HCT116 (cell line): ENCODE measurements around the gene PTPN23. TPM values are rescaled to one million over a fixed set of nuclear protein-coding genes. Genes with fewer than 3 reads are reported as not detected.

Experiments used
- ATAC-seq: fragments of 200-7000 bp; cut with Tn5 transposase; 2 replicates; pipeline ENCODE4 v1.9.1; 2020; ENCODE audit warnings: mild to moderate bottlenecking, moderate library complexity
- BruUV-seq: library from RNA; stranded (reverse); fragments of 400-500 nt; replicated peaks from 2 replicates; lab custom pipeline; 2021; lab: Mats Ljungman, UMichigan
- CTCF ChIA-PET: fragments of 300-600 bp; sonication (Branson Sonifier 250); formaldehyde crosslinking; loops from one replicate; lab custom pipeline; 2021; ENCODE audit warnings: antibody characterized with exemption; lab: Charles Lee
- POLR2A ChIA-PET: fragments of 300-600, 350-600 bp; sonication (Branson Sonifier 250); formaldehyde crosslinking; loops from one replicate; lab custom pipeline; 2021; ENCODE audit warnings: antibody characterized with exemption; lab: Charles Lee
- RAD21 ChIA-PET, 2 experiments: fragments of 300-600 bp; sonication (Branson Sonifier 250); formaldehyde crosslinking; loops; one replicate each; lab custom pipeline; 2023; ENCODE audit warnings: low total read pairs in 2 of 2; ENCODE audit not compliant: uncharacterized antibody in 2 of 2, unreplicated experiment in 2 of 2, low non-redundant PET in 1 of 2; lab: Charles Lee
- DNase-seq: peaks from one replicate; pipeline ENCODE4 v3.0.0-alpha.2; 2010; ENCODE audit warnings: low read depth, low spot score
- H2AFZ ChIP-seq: fragments of 200-600 bp; shearing (Covaris generic), sonication (generic); 2 replicates; pipeline ENCODE4 v1.6.1; 2017; ENCODE audit warnings: low read depth, mixed run types, mixed read lengths, antibody characterized with exemption, low read length; ENCODE audit not compliant: poor library complexity, severe bottlenecking
- H3K27ac ChIP-seq: 2 replicates; pipeline ENCODE4 v1.5.1; 2012; ENCODE audit warnings: low read depth, low read length
- H3K27me3 ChIP-seq: fragments of 200-600 bp; sonication (generic); 2 replicates; pipeline ENCODE4 v1.6.1; 2016; ENCODE audit warnings: mixed run types, low read length, mixed read lengths; ENCODE audit not compliant: insufficient read depth
- H3K36me3 ChIP-seq, 2 experiments: fragments of 200-500 bp in 1 of 2; fragments of 200-600 bp in 1 of 2; sonication (Bioruptor generic) in 1 of 2; sonication (generic) in 1 of 2; 2 replicates each; pipeline versions ENCODE4 v1.5.1 to v1.6.1; 2014 to 2016; ENCODE audit warnings: low read length in 2 of 2, inconsistent platforms in 1 of 2, mixed read lengths in 1 of 2, mixed run types in 1 of 2; ENCODE audit not compliant: insufficient read depth in 2 of 2, control insufficient read depth in 1 of 2
- H3K4me1 ChIP-seq, 2 experiments: fragments of 200-600 bp in 1 of 2; sonication (generic) in 1 of 2; 2 replicates each; pipeline versions ENCODE4 v1.5.1 to v1.6.1; 2012 to 2017; ENCODE audit warnings: low read length in 2 of 2, inconsistent platforms in 1 of 2, mild to moderate bottlenecking in 1 of 2, mixed read lengths in 1 of 2, mixed run types in 1 of 2, moderate library complexity in 1 of 2; ENCODE audit not compliant: insufficient read depth in 2 of 2, control insufficient read depth in 1 of 2
- H3K4me2 ChIP-seq: fragments of 200-600 bp; sonication (generic); 2 replicates; pipeline ENCODE4 v1.6.1; 2017; ENCODE audit warnings: mixed run types, low read length, mixed read lengths
- H3K4me3 ChIP-seq, 2 experiments: fragments of 200-600 bp in 1 of 2; sonication (generic) in 1 of 2; replicated peaks in 1 of 2; 2 replicates each; pipeline ENCODE4 v1.5.1; 2011 to 2016; ENCODE audit warnings: low read length in 2 of 2, control low read depth in 1 of 2, low read depth in 1 of 2, mild to moderate bottlenecking in 1 of 2, mixed read lengths in 1 of 2, mixed run types in 1 of 2
- H3K79me2 ChIP-seq: fragments of 200-600 bp; sonication (generic); 2 replicates; pipeline ENCODE4 v1.6.1; 2017; ENCODE audit warnings: mild to moderate bottlenecking, mixed run types, low read length, moderate library complexity, mixed read lengths; ENCODE audit not compliant: insufficient read depth
- H3K9ac ChIP-seq: fragments of 200-600 bp; sonication (generic); 2 replicates; pipeline ENCODE4 v1.6.1; 2016; ENCODE audit warnings: low read length, mixed read lengths
- H3K9me2 ChIP-seq: fragments of 200-600 bp; sonication (generic), shearing (Covaris generic); 2 replicates; pipeline ENCODE4 v1.6.1; 2017; ENCODE audit warnings: mixed run types, mild to moderate bottlenecking, moderate library complexity; ENCODE audit not compliant: insufficient read depth
- H3K9me3 ChIP-seq, 2 experiments: fragments of 200-500 bp in 1 of 2; fragments of 200-600 bp in 1 of 2; sonication (Bioruptor generic) in 1 of 2; sonication (generic) in 1 of 2; 2 replicates each; pipeline ENCODE4 v1.6.1; 2014 to 2017; ENCODE audit warnings: low read length in 2 of 2, mixed read lengths in 2 of 2, inconsistent platforms in 1 of 2, low read depth in 1 of 2, mild to moderate bottlenecking in 1 of 2, mixed run types in 1 of 2, moderate library complexity in 1 of 2; ENCODE audit not compliant: control insufficient read depth in 1 of 2, insufficient read depth in 1 of 2
- H4K20me1 ChIP-seq: fragments of 200-600 bp; sonication (generic), shearing (Covaris generic); 2 replicates; pipeline ENCODE4 v1.6.1; 2017; ENCODE audit warnings: mixed run types, mild to moderate bottlenecking, moderate library complexity; ENCODE audit not compliant: insufficient read depth
- ATF3 ChIP-seq: IDR thresholded peaks from 2 replicates; pipeline ENCODE4 v1.6.1; 2012
- EGR1 ChIP-seq: IDR thresholded peaks from 2 replicates; pipeline ENCODE4 v1.6.1; 2012; ENCODE audit warnings: low read depth
- EZH2 ChIP-seq: fragments of 200-600 bp; sonication (generic); IDR thresholded peaks from 2 replicates; pipeline ENCODE4 v1.6.1; 2017; ENCODE audit warnings: antibody characterized with exemption, mixed run types
- JUND ChIP-seq: IDR thresholded peaks from 2 replicates; pipeline ENCODE4 v1.6.1; 2012
- POLR2A ChIP-seq: IDR thresholded peaks from 2 replicates; pipeline ENCODE4 v1.7.0; 2011; ENCODE audit warnings: borderline replicate concordance; ENCODE audit not compliant: insufficient read depth, insufficient read length; ENCODE audit errors: extremely low read depth
- POLR2AphosphoS5 ChIP-seq: IDR thresholded peaks from 2 replicates; pipeline ENCODE4 v1.6.1; 2011; ENCODE audit warnings: mild to moderate bottlenecking, low read depth, low read length, moderate library complexity
- SIN3A ChIP-seq: IDR thresholded peaks from 2 replicates; pipeline ENCODE4 v1.6.1; 2012; ENCODE audit warnings: low read depth
- SP1 ChIP-seq: IDR thresholded peaks from 2 replicates; pipeline ENCODE4 v1.6.1; 2012; ENCODE audit warnings: low read depth
- TCF7L2 ChIP-seq: IDR thresholded peaks from 2 replicates; pipeline ENCODE4 v1.7.0; 2011; ENCODE audit warnings: borderline replicate concordance, inconsistent platforms; ENCODE audit not compliant: insufficient read depth, insufficient read length; ENCODE audit errors: extremely low read depth
- ZFX ChIP-seq: fragments of 450-650 bp; IDR thresholded peaks from 2 replicates; pipeline ENCODE4 v1.6.1; 2017
- ZNF274 ChIP-seq: fragments of 200-500 bp; sonication (Bioruptor generic); IDR thresholded peaks from 2 replicates; pipeline ENCODE4 v1.6.1; 2014; ENCODE audit warnings: mild to moderate bottlenecking, low read depth, low read length, inconsistent platforms
- intact Hi-C: fragments of 100-400 bp; cut with micrococcal nuclease; formaldehyde crosslinking; loops from 2 replicates; pipeline ENCODE4 v1.10.0; 2022
- total RNA-seq: library from RNA; stranded (reverse); gene quantifications from one replicate; pipeline ENCODE4 v1.2.1, GENCODE V29; 2021; ENCODE audit not compliant: unreplicated experiment
- TF ChIP-seq, protein P1 (sequence below), 3 experiments: fragments of 200-600 bp in 1 of 3; sonication (generic) in 1 of 3; IDR thresholded peaks in 2 of 3; conservative IDR thresholded peaks in 1 of 3; 2 replicates each; pipeline ENCODE4 v1.5.1; 2012 to 2017; ENCODE audit warnings: low read depth in 2 of 3, low read length in 2 of 3, antibody characterized with exemption in 1 of 3, borderline replicate concordance in 1 of 3, control low read depth in 1 of 3, mild to moderate bottlenecking in 1 of 3, mixed read lengths in 1 of 3, mixed run types in 1 of 3, moderate library complexity in 1 of 3; ENCODE audit not compliant: insufficient read depth in 1 of 3

PTPN23 gene
- total RNA-seq, 1 experiment from 2014 or later: 56.5 TPM

GRCh38 chr3:47407237-47407636 lies 26.4 kb downstream of the PTPN23 start:
- DNase-seq: no peak
- CTCF ChIA-PET: no interaction called here
- no peak overlapping the region for H2AFZ ChIP-seq
- BruUV-seq: no TSS peak
- intact Hi-C loops: no loop called here
- no peak overlapping the region for H3K9ac ChIP-seq
- H3K27ac ChIP-seq: no peak overlapping the region
- peaks cover 3 to 4% of the 10 kb centered on the region in 2 experiments; a peak in 3 of 4 replicates for H3K36me3 ChIP-seq
- peaks cover 0 to 2% of the 10 kb centered on the region in 2 experiments; a peak in 2 of 4 replicates for H3K4me1 ChIP-seq
- no peak overlapping the region for H3K4me3 ChIP-seq
- H3K27me3 ChIP-seq: no peaks in the 10 kb centered on the region
- POLR2A ChIA-PET: no interaction called here
- RAD21 ChIA-PET: no interaction called here
- H3K4me2 ChIP-seq: no peak overlapping the region
- H3K9me3 ChIP-seq: no peaks in the 10 kb centered on the region
- TF ChIP-seq EGR1 (no peak), ZFX (no peak)
- H4K20me1 ChIP-seq: no peaks in the 10 kb centered on the region
- H3K9me2 ChIP-seq: no peaks in the 10 kb centered on the region
- ATAC-seq: no peak
- H3K79me2 ChIP-seq: peaks cover 13% of the 10 kb centered on the region; the same call in 1 of the 2 replicates

DNA sequence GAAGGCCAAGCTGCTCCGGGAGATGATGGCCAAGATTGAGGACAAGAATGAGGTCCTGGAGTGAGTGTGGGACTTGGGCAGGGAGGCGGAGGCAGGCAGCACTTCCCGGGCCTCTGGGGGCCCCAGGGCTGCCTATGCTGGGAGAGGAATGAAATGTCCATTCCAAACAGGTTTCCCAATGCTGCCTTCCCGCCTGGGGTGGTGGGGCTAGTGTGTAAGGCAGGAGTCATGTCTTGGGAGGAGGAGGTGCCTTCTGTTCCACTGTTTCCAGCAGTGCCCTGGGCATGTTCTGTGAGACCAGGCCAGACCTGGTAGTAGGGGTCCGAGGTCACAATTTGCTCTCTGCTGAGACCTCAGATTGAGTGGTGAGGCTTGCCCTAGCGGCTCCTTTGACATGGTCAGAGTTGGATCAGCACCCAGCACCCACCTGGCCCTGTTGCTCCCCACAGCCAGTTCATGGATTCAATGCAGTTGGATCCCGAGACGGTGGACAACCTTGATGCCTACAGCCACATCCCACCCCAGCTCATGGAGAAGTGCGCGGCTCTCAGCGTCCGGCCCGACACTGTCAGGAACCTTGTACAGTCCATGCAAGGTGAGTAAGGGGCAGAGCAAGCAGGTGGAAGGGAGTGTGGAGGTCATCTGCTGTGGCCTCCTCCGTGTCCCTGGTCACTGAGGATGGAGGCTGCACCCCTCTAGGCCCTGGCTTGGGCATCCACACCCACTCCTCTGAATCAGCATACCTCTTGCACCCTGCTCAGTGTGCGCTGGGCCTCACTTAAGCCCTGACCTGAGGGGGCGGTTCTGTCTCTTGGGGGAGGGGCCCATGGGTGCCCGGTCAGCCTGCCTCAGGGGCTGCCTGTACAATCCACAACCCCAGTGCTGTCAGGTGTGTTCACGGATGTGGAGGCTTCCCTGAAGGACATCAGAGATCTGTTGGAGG lies 27.3 kb downstream of the PTPN23 start:
- no peak overlapping the region for H3K9ac ChIP-seq
- no peak overlapping the region for H2AFZ ChIP-seq
- intact Hi-C loops: no loop called here
- H3K27ac ChIP-seq: no peak overlapping the region
- POLR2A ChIA-PET: no interaction called here
- TF ChIP-seq POLR2A (no peak), ATF3 (no peak), EZH2 (no peak), ZNF274 (no peak), EGR1 (no peak), JUND (no peak), TCF7L2 (no peak), SIN3A (no peak), SP1 (no peak), POLR2AphosphoS5 (no peak)
- TF ChIP-seq, protein P1, sequence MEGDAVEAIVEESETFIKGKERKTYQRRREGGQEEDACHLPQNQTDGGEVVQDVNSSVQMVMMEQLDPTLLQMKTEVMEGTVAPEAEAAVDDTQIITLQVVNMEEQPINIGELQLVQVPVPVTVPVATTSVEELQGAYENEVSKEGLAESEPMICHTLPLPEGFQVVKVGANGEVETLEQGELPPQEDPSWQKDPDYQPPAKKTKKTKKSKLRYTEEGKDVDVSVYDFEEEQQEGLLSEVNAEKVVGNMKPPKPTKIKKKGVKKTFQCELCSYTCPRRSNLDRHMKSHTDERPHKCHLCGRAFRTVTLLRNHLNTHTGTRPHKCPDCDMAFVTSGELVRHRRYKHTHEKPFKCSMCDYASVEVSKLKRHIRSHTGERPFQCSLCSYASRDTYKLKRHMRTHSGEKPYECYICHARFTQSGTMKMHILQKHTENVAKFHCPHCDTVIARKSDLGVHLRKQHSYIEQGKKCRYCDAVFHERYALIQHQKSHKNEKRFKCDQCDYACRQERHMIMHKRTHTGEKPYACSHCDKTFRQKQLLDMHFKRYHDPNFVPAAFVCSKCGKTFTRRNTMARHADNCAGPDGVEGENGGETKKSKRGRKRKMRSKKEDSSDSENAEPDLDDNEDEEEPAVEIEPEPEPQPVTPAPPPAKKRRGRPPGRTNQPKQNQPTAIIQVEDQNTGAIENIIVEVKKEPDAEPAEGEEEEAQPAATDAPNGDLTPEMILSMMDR (IDR thresholded peaks at IDR 0.05 in 2 of 3, conservative IDR thresholded peaks at IDR 0.05 in 1 of 3; ENCODE audit: borderline replicate concordance in 1 of 3, insufficient read depth in 1 of 3, low read depth in 2 of 3, low read length in 2 of 3): no peak
- CTCF ChIA-PET: interaction anchor here (1.4 kb wide), 1 partner anchor 12 kb away, joined by 3 read pairs; no protein-coding TSS in a partner anchor
- H3K9me3 ChIP-seq: no peaks in the 10 kb centered on the region
- H3K9me2 ChIP-seq: no peaks in the 10 kb centered on the region
- peaks cover 3 to 9% of the 10 kb centered on the region in 2 experiments; a peak in 3 of 4 replicates for H3K36me3 ChIP-seq
- no peak for DNase-seq
- peaks cover 0 to 2% of the 10 kb centered on the region in 2 experiments; a peak in 2 of 4 replicates for H3K4me1 ChIP-seq
- H3K27me3 ChIP-seq: no peaks in the 10 kb centered on the region
- H4K20me1 ChIP-seq: no peaks in the 10 kb centered on the region
- H3K4me3 ChIP-seq: no peak overlapping the region
- H3K4me2 ChIP-seq: no peak overlapping the region
- no TSS peak for BruUV-seq
- RAD21 ChIA-PET: no interaction called here
- H3K79me2 ChIP-seq: peaks cover 12% of the 10 kb centered on the region; the same call in 1 of the 2 replicates
- ATAC-seq: no peak
